HepG2 (cell line): ENCODE measurements around the gene MRPL3. TPM values are rescaled to one million over a fixed set of nuclear protein-coding genes. Genes with fewer than 3 reads are reported as not detected.

Experiments
- ATAC-seq: fragments of 200-7000 bp; cut with Tn5 transposase; 3 replicates; pipeline ENCODE4 v1.9.1; 2020; ENCODE audit warnings: mild to moderate bottlenecking, moderate library complexity
- BruUV-seq: library from RNA; stranded (reverse); fragments of 400-500 nt; replicated peaks from 2 replicates; lab custom pipeline; 2021; lab: Mats Ljungman, UMichigan
- CTCF ChIA-PET: fragments of 300-600 bp; formaldehyde crosslinking; extraction: SDS; loops from one replicate; lab custom pipeline; 2021; ENCODE audit warnings: low total read pairs, inconsistent platforms, low intra/inter-chr PET ratio; lab: Yijun Ruan, JAX
- POLR2A ChIA-PET: fragments of 350-600 bp; sonication (Branson Sonifier 250); formaldehyde crosslinking; loops from one replicate; lab custom pipeline; 2020; ENCODE audit warnings: antibody characterized with exemption, inconsistent platforms; lab: Yijun Ruan, JAX
- DNase-seq: peaks from one replicate; pipeline ENCODE4 v3.0.0-alpha.2; 2015; ENCODE audit warnings: low spot score
- FAIRE-seq: peaks from 3 replicates; lab custom pipeline; 2011; peaks lifted over from hg19 to GRCh38; lab: Jason Lieb, UNC
- H2AFZ ChIP-seq: one replicate; pipeline ENCODE4 v1.6.1; 2011; ENCODE audit warnings: low read length, inconsistent platforms
- H3K27ac ChIP-seq: fragments of 300-600 bp; 3 replicates; pipeline ENCODE4 v1.8.0; 2011; ENCODE audit warnings: mixed run types, mild to moderate bottlenecking, mixed read lengths, low read length, inconsistent platforms; ENCODE audit not compliant: insufficient read depth; ENCODE audit errors: extremely low read length
- H3K27me3 ChIP-seq, 2 experiments: fragments of 200-600 bp in 1 of 2; 2 replicates in 1 of 2; 3 replicates in 1 of 2; pipeline versions ENCODE4 v1.6.0 to v1.8.0; 2011; ENCODE audit warnings: low read length in 2 of 2, mild to moderate bottlenecking in 2 of 2, moderate library complexity in 2 of 2, inconsistent platforms in 1 of 2; ENCODE audit not compliant: insufficient read depth in 2 of 2, control insufficient read depth in 1 of 2
- H3K36me3 ChIP-seq, 2 experiments: fragments of 200-600 bp in 1 of 2; replicated peaks in 1 of 2; 2 replicates in 1 of 2; 3 replicates in 1 of 2; pipeline versions ENCODE4 v1.5.1 to v1.8.0; 2011; ENCODE audit warnings: low read length in 2 of 2, inconsistent platforms in 1 of 2; ENCODE audit not compliant: insufficient read depth in 2 of 2, control insufficient read depth in 1 of 2
- H3K4me1 ChIP-seq: 2 replicates; pipeline ENCODE4 v1.5.1; 2012; ENCODE audit warnings: low read length, inconsistent platforms; ENCODE audit not compliant: insufficient read depth
- H3K4me2 ChIP-seq: 2 replicates; pipeline ENCODE4 v1.6.0; 2011; ENCODE audit warnings: low read depth, low read length, inconsistent platforms
- H3K4me3 ChIP-seq, 3 experiments: fragments of 200-600 bp in 1 of 3; sonication (generic), shearing (Covaris generic) in 1 of 3; replicated peaks in 1 of 3; 2 replicates each; pipeline ENCODE4 v1.5.1; 2011 to 2016; ENCODE audit warnings: low read length in 3 of 3, inconsistent platforms in 2 of 3, low read depth in 2 of 3, mild to moderate bottlenecking in 2 of 3, control low read depth in 1 of 3, mixed read lengths in 1 of 3; ENCODE audit not compliant: insufficient read depth in 1 of 3
- H3K79me2 ChIP-seq: one replicate; pipeline ENCODE4 v1.6.1; 2011; ENCODE audit warnings: low read length, inconsistent platforms; ENCODE audit not compliant: insufficient read depth
- H3K9ac ChIP-seq: 2 replicates; pipeline ENCODE4 v1.6.0; 2011; ENCODE audit warnings: mild to moderate bottlenecking, low read depth, low read length, inconsistent platforms; ENCODE audit not compliant: insufficient read depth
- H3K9me3 ChIP-seq: 2 replicates; pipeline ENCODE4 v1.5.1; 2012; ENCODE audit warnings: mild to moderate bottlenecking, low read length
- H4K20me1 ChIP-seq: 2 replicates; pipeline ENCODE4 v1.6.0; 2011; ENCODE audit warnings: inconsistent platforms, mild to moderate bottlenecking, low read length, moderate library complexity; ENCODE audit not compliant: insufficient read depth
- CENPT ChIP-seq: sonication (generic); formaldehyde crosslinking; IDR thresholded peaks from 2 replicates; pipeline ENCODE4 v1.8.0; 2022; ENCODE audit warnings: low read depth, mild to moderate bottlenecking, moderate library complexity, missing genetic modification reagents
- CSRNP2 ChIP-seq: sonication (generic); formaldehyde crosslinking; conservative IDR thresholded peaks from 2 replicates; pipeline ENCODE4 v1.8.0; 2022; ENCODE audit warnings: low read depth, missing genetic modification reagents
- NPAS2 ChIP-seq: sonication (generic); formaldehyde crosslinking; IDR thresholded peaks from 2 replicates; pipeline ENCODE4 v1.8.0; 2022; ENCODE audit warnings: mild to moderate bottlenecking, missing genetic modification reagents, borderline replicate concordance
- SIN3A ChIP-seq: IDR thresholded peaks from 2 replicates; pipeline ENCODE4 v1.6.1; 2011; ENCODE audit warnings: low read depth, mild to moderate bottlenecking, control low read depth, low read length, borderline replicate concordance
- SMC3 ChIP-seq: IDR thresholded peaks from 2 replicates; pipeline ENCODE4 v1.6.1; 2011; ENCODE audit warnings: low read length, improper control_type of control experiment
- SUZ12 ChIP-seq: fragments of 150-350 bp; IDR thresholded peaks from 2 replicates; pipeline ENCODE4 v1.6.1; 2014; ENCODE audit warnings: low read depth, low read length
- ZKSCAN5 ChIP-seq: sonication (generic); formaldehyde crosslinking; IDR thresholded peaks from 2 replicates; pipeline ENCODE4 v1.5.1; 2020; ENCODE audit warnings: mild to moderate bottlenecking, missing genetic modification reagents
- ZNF160 ChIP-seq: sonication (generic); formaldehyde crosslinking; IDR thresholded peaks from 2 replicates; pipeline ENCODE4 v1.8.0; 2022; ENCODE audit warnings: mild to moderate bottlenecking, inconsistent platforms, missing genetic modification reagents
- ZNF451 ChIP-seq: sonication (generic); formaldehyde crosslinking; IDR thresholded peaks from 2 replicates; pipeline ENCODE4 v1.5.0; 2020; ENCODE audit warnings: mild to moderate bottlenecking, missing genetic modification reagents
- WGBS: methylation state at CpG from one replicate; pipeline ENCODE4 v1.1.6; 2017; ENCODE audit warnings: low lambda C conversion rate; 5-methylcytosine and 5-hydroxymethylcytosine counted together
- in situ Hi-C: cut with HindIII; loops from 2 replicates; pipeline ENCODE4 v1.10.0; 2017; ENCODE audit warnings: low pct_unique_long_range_greater_than_20kb; ENCODE audit not compliant: extremely low pct_ligation_motif_present
- intact Hi-C: fragments of 100-400 bp; cut with micrococcal nuclease; formaldehyde crosslinking; loops from one replicate; pipeline ENCODE4 v1.10.0; 2022; ENCODE audit not compliant: unreplicated experiment
- polyA plus RNA-seq, 8 experiments: library from polyadenylated mRNA; depleted of rRNA in 3 of 8; stranded (reverse) in 7 of 8; unstranded in 1 of 8; fragments of >200 nt; fragmentation: Illumina TruSeq in 4 of 8; extraction: Trizol in 4 of 8; gene quantifications; 2 replicates each; pipeline versions ENCODE4 v1.2.1 to v1.2.3, GENCODE V29; 2011 to 2016; ENCODE audit warnings: low read depth in 4 of 8, missing spikeins in 1 of 8, mixed read lengths in 1 of 8; ENCODE audit not compliant: insufficient read depth in 1 of 8
- total RNA-seq, 5 experiments: library from RNA; depleted of rRNA; stranded (reverse); fragments of >200 nt; fragmentation: Illumina TruSeq; extraction: Trizol; gene quantifications; 2 replicates each; pipeline ENCODE4 v1.2.3, GENCODE V29; 2016; ENCODE audit warnings: low read depth in 1 of 5
- TF ChIP-seq, protein P1 (sequence below): sonication (generic); formaldehyde crosslinking; IDR thresholded peaks from 2 replicates; pipeline ENCODE4; 2020; ENCODE audit warnings: missing genetic modification reagents, mild to moderate bottlenecking, borderline replicate concordance
- TF ChIP-seq, protein P2 (sequence below): sonication (generic); formaldehyde crosslinking; IDR thresholded peaks from 2 replicates; pipeline ENCODE4 v1.4.0; 2020; ENCODE audit warnings: missing genetic modification reagents, borderline replicate concordance
- TF ChIP-seq, protein P3 (sequence below): sonication (generic); formaldehyde crosslinking; IDR thresholded peaks from 2 replicates; pipeline ENCODE4 v1.4.0; 2020; ENCODE audit warnings: missing genetic modification reagents, mild to moderate bottlenecking, borderline replicate concordance
- TF ChIP-seq, protein P4 (sequence below): fragments of 450-650 bp; IDR thresholded peaks from 2 replicates; pipeline ENCODE4 v1.6.1; 2016

Gene MRPL3
- total and polyA plus RNA-seq, 2 of the 13 experiments (the other 11 are each of a cell fraction or from before 2014, with no cell fraction given), result 114 to 172 TPM

GRCh38 chr3:131444180-131444579 is 58.6 kb downstream of the MRPL3 start:
- no peak for FAIRE-seq
- no peaks in the 10 kb centered on the region for H3K27me3 ChIP-seq
- H4K20me1 ChIP-seq, result 0 out of 2 replicates have a peak, but pooled peaks cover 5% of the 10 kb centered on the region
- no TSS peak for BruUV-seq
- H3K4me3 ChIP-seq, result no peak overlapping the region
- ChIA-PET CTCF (no interaction called here), POLR2A (interaction anchor here (0.7 kb wide), 1 partner anchor 401 kb away, joined by 5 read pairs; no protein-coding TSS in a partner anchor)
- in situ Hi-C loops, result no loop called here
- no peaks in the 10 kb centered on the region for H3K79me2 ChIP-seq
- ATAC-seq, result peak; percentile 70
- 11% methylated on average over 4 of the region's 4 CpGs for WGBS
- H3K9ac ChIP-seq, result no peak overlapping the region
- H3K27ac ChIP-seq, result no peak overlapping the region
- no peaks in the 10 kb centered on the region for H3K36me3 ChIP-seq
- intact Hi-C loops, result no loop called here
- H3K4me2 ChIP-seq, result no peak overlapping the region
- no peaks in the 10 kb centered on the region for H3K9me3 ChIP-seq
- no peak for DNase-seq
- no peak overlapping the region for H2AFZ ChIP-seq
- H3K4me1 ChIP-seq, result no peaks in the 10 kb centered on the region
- TF ChIP-seq, protein P1, sequence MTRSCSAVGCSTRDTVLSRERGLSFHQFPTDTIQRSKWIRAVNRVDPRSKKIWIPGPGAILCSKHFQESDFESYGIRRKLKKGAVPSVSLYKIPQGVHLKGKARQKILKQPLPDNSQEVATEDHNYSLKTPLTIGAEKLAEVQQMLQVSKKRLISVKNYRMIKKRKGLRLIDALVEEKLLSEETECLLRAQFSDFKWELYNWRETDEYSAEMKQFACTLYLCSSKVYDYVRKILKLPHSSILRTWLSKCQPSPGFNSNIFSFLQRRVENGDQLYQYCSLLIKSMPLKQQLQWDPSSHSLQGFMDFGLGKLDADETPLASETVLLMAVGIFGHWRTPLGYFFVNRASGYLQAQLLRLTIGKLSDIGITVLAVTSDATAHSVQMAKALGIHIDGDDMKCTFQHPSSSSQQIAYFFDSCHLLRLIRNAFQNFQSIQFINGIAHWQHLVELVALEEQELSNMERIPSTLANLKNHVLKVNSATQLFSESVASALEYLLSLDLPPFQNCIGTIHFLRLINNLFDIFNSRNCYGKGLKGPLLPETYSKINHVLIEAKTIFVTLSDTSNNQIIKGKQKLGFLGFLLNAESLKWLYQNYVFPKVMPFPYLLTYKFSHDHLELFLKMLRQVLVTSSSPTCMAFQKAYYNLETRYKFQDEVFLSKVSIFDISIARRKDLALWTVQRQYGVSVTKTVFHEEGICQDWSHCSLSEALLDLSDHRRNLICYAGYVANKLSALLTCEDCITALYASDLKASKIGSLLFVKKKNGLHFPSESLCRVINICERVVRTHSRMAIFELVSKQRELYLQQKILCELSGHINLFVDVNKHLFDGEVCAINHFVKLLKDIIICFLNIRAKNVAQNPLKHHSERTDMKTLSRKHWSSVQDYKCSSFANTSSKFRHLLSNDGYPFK (CRISPR knock-in tag), result no peak
- TF ChIP-seq ZNF451 (CRISPR knock-in tag), result no peak
- no peak for TF ChIP-seq SMC3
- TF ChIP-seq NPAS2, result no peak
- TF ChIP-seq, protein P2, sequence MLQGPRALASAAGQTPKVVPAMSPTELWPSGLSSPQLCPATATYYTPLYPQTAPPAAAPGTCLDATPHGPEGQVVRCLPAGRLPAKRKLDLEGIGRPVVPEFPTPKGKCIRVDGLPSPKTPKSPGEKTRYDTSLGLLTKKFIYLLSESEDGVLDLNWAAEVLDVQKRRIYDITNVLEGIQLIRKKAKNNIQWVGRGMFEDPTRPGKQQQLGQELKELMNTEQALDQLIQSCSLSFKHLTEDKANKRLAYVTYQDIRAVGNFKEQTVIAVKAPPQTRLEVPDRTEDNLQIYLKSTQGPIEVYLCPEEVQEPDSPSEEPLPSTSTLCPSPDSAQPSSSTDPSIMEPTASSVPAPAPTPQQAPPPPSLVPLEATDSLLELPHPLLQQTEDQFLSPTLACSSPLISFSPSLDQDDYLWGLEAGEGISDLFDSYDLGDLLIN (CRISPR knock-in tag), result no peak
- TF ChIP-seq ZKSCAN5 (CRISPR knock-in tag), result no peak
- TF ChIP-seq, protein P3, sequence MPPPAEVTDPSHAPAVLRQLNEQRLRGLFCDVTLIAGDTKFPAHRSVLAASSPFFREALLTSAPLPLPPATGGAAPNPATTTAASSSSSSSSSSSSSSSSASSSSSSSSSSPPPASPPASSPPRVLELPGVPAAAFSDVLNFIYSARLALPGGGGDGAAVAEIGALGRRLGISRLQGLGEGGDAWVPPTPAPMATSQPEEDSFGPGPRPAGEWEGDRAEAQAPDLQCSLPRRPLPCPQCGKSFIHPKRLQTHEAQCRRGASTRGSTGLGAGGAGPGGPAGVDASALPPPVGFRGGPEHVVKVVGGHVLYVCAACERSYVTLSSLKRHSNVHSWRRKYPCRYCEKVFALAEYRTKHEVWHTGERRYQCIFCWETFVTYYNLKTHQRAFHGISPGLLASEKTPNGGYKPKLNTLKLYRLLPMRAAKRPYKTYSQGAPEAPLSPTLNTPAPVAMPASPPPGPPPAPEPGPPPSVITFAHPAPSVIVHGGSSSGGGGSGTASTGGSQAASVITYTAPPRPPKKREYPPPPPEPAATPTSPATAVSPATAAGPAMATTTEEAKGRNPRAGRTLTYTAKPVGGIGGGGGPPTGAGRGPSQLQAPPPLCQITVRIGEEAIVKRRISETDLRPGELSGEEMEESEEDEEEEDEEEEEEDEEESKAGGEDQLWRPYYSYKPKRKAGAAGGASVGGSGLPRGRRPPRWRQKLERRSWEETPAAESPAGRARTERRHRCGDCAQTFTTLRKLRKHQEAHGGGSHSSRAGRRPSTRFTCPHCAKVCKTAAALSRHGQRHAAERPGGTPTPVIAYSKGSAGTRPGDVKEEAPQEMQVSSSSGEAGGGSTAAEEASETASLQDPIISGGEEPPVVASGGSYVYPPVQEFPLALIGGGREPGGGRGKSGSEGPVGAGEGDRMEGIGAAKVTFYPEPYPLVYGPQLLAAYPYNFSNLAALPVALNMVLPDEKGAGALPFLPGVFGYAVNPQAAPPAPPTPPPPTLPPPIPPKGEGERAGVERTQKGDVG (CRISPR knock-in tag), result no peak
- no peak for TF ChIP-seq CSRNP2 (CRISPR knock-in tag)
- TF ChIP-seq ZNF160, result no peak
- TF ChIP-seq, protein P4, sequence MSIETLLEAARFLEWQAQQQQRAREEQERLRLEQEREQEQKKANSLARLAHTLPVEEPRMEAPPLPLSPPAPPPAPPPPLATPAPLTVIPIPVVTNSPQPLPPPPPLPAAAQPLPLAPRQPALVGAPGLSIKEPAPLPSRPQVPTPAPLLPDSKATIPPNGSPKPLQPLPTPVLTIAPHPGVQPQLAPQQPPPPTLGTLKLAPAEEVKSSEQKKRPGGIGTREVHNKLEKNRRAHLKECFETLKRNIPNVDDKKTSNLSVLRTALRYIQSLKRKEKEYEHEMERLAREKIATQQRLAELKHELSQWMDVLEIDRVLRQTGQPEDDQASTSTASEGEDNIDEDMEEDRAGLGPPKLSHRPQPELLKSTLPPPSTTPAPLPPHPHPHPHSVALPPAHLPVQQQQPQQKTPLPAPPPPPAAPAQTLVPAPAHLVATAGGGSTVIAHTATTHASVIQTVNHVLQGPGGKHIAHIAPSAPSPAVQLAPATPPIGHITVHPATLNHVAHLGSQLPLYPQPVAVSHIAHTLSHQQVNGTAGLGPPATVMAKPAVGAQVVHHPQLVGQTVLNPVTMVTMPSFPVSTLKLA, result no peak
- no peak for TF ChIP-seq SIN3A
- no peak for TF ChIP-seq SUZ12
- no peak for TF ChIP-seq CENPT (CRISPR knock-in tag)
